ENCODE results near the gene HECA.
A peak's percentile ranks its signal among the peaks of the same experiment; 100 is the strongest.
"Not testable (repeated sequence)": the region's sequence is repeated elsewhere in the genome, so short reads cannot be mapped to it uniquely, and the experiment has no call there.

Gene HECA

GRCh38 chr6:139117734-139118133, 17.1 kb upstream of the HECA start:
- H3K36me3 ChIP-seq, result no peaks in the 10 kb centered on the region
- H3K4me1 ChIP-seq (ENCODE audit: control insufficient read depth in 1 of 2, insufficient read depth in 1 of 2, low read depth in 1 of 2, low read length in 1 of 2), result no peaks in the 10 kb centered on the region
- H3K27me3 ChIP-seq, result no peaks in the 10 kb centered on the region
- H3K4me3 ChIP-seq (ENCODE audit: low read depth in 1 of 2, low read length in 1 of 2), result no peak overlapping the region
- no peak for TF ChIP-seq CTCF (IDR thresholded peaks at IDR 0.05)
- no peak overlapping the region for H3K27ac ChIP-seq
- H3K9me3 ChIP-seq, result no peaks in the 10 kb centered on the region

GRCh38 chr6:139119552-139119951, 15.3 kb upstream of the HECA start:
- H3K4me3 ChIP-seq (ENCODE audit: low read depth in 1 of 2, low read length in 1 of 2), result no peak overlapping the region
- H3K4me1 ChIP-seq (ENCODE audit: control insufficient read depth in 1 of 2, insufficient read depth in 1 of 2, low read depth in 1 of 2, low read length in 1 of 2), result no peaks in the 10 kb centered on the region
- no peaks in the 10 kb centered on the region for H3K27me3 ChIP-seq
- no peak overlapping the region for H3K27ac ChIP-seq
- TF ChIP-seq CTCF (IDR thresholded peaks at IDR 0.05), result no peak
- H3K36me3 ChIP-seq, result no peaks in the 10 kb centered on the region
- no peaks in the 10 kb centered on the region for H3K9me3 ChIP-seq

GRCh38 chr6:139122823-139123222, 12.1 kb upstream of the HECA start:
- not testable (repeated sequence) for H3K27me3 ChIP-seq; H3K4me1 ChIP-seq (ENCODE audit: control insufficient read depth in 1 of 2, insufficient read depth in 1 of 2, low read depth in 1 of 2, low read length in 1 of 2); H3K9me3 ChIP-seq; H3K27ac ChIP-seq; H3K4me3 ChIP-seq (ENCODE audit: low read depth in 1 of 2, low read length in 1 of 2); H3K36me3 ChIP-seq

- Histone ChIP-seq H3K27me3 (no peaks in the 10 kb centered on the region), H3K4me1 (ENCODE audit: control insufficient read depth in 1 of 2, insufficient read depth in 1 of 2, low read depth in 1 of 2, low read length in 1 of 2) (peaks cover 6 to 8% of the 10 kb centered on the region in 2 experiments), H3K36me3 (no peaks in the 10 kb centered on the region), H3K27ac (no peak overlapping the region), H3K4me3 (ENCODE audit: low read depth in 1 of 2, low read length in 1 of 2) (no peak overlapping the region), H3K9me3 (no peaks in the 10 kb centered on the region)
- peak; percentile 15 for TF ChIP-seq CTCF (IDR thresholded peaks at IDR 0.05)
Observed at GRCh38 chr6:139124887-139125672, 9.8 kb upstream of the HECA start.

GRCh38 chr6:139126255-139126654, 8.6 kb upstream of the HECA start:
- no peaks in the 10 kb centered on the region for H3K9me3 ChIP-seq

More at GRCh38 chr6:139126255-139126654, 8.6 kb upstream of the HECA start:
- Histone ChIP-seq H3K27ac (no peak overlapping the region), H3K4me1 (ENCODE audit: control insufficient read depth in 1 of 2, insufficient read depth in 1 of 2, low read depth in 1 of 2, low read length in 1 of 2) (peaks cover 6 to 8% of the 10 kb centered on the region in 2 experiments), H3K4me3 (ENCODE audit: low read depth in 1 of 2, low read length in 1 of 2) (no peak overlapping the region), H3K27me3 (no peaks in the 10 kb centered on the region), H3K36me3 (no peaks in the 10 kb centered on the region)
- no peak for TF ChIP-seq CTCF (IDR thresholded peaks at IDR 0.05)

Data from neutrophil (primary cell).